A172 (cell line): ENCODE measurements around the gene UPK3BL2. TPM values are rescaled to one million over a fixed set of nuclear protein-coding genes. Genes with fewer than 3 reads are reported as not detected.
"Not testable (repeated sequence)": the region's sequence is repeated elsewhere in the genome, so short reads cannot be mapped to it uniquely, and the experiment has no call there.

ENCODE experiments used
- DNase-seq: peaks from one replicate; pipeline ENCODE4 v3.0.0-alpha.2; 2015; ENCODE audit warnings: low spot score
- total RNA-seq: library from RNA; depleted of rRNA; stranded (reverse); fragments of >200 nt; shearing (Covaris generic); gene quantifications from 2 replicates; pipeline ENCODE4 v1.2.3, GENCODE V29; 2014; rRNA removed

UPK3BL2 gene
- total RNA-seq, result 0.12 and 1.00 TPM in 2 replicates

GRCh38 chr7:102543596-102543995, at the start of gene UPK3BL2:
Gene UPK3BL2 (minus strand): TSS chr7:102543696. CDS start chr7:102543636, 60 bp downstream.
- DNase-seq, result not testable (repeated sequence)

- not testable (repeated sequence) for DNase-seq
Observed at GRCh38 chr7:102592477-102593019, 49.1 kb upstream of the UPK3BL2 start.

- not testable (repeated sequence) for DNase-seq
Observed at GRCh38 chr7:102589857-102590256, 46.4 kb upstream of the UPK3BL2 start.

- not testable (repeated sequence) for DNase-seq
Observed at GRCh38 chr7:102583495-102583894, 40.0 kb upstream of the UPK3BL2 start.

GRCh38 chr7:102581722-102582121, 38.2 kb upstream of the UPK3BL2 start:
- DNase-seq, result not testable (repeated sequence)

- not testable (repeated sequence) for DNase-seq
Observed at GRCh38 chr7:102578486-102578885, 35.0 kb upstream of the UPK3BL2 start.

- not testable (repeated sequence) for DNase-seq
Observed at GRCh38 chr7:102577315-102578240, 34.1 kb upstream of the UPK3BL2 start.

- not testable (repeated sequence) for DNase-seq
Observed at GRCh38 chr7:102576363-102576762, 32.9 kb upstream of the UPK3BL2 start.

GRCh38 chr7:102574607-102575006, 31.1 kb upstream of the UPK3BL2 start:
- not testable (repeated sequence) for DNase-seq

GRCh38 chr7:102572261-102573239, 29.1 kb upstream of the UPK3BL2 start, which contains the start of gene POLR2J3:
Gene POLR2J3 (minus strand): TSS chr7:102572583. CDS start chr7:102572521, 62 bp downstream.
- peak; percentile 85 for DNase-seq

GRCh38 chr7:102568620-102569019, 25.1 kb upstream of the UPK3BL2 start:
- DNase-seq, result not testable (repeated sequence)

GRCh38 chr7:102550808-102551422, 7.4 kb upstream of the UPK3BL2 start, which contains the start of gene SPDYE2:
Gene SPDYE2 (plus strand): TSS chr7:102551226. CDS start chr7:102553256, 2,030 bp downstream.
- not testable (repeated sequence) for DNase-seq

- DNase-seq, result not testable (repeated sequence)
Observed at GRCh38 chr7:102546353-102546752, 2.9 kb upstream of the UPK3BL2 start.

GRCh38 chr7:102545288-102545687, 1.8 kb upstream of the UPK3BL2 start:
- DNase-seq, result not testable (repeated sequence)

- DNase-seq, result not testable (repeated sequence)
Observed at GRCh38 chr7:102544372-102544771, 876 bp upstream of the UPK3BL2 start.

- not testable (repeated sequence) for DNase-seq
Observed at GRCh38 chr7:102542771-102543170, 725 bp downstream of the UPK3BL2 start.

- DNase-seq, result not testable (repeated sequence)
Observed at GRCh38 chr7:102542083-102542482, 1.4 kb downstream of the UPK3BL2 start.

- not testable (repeated sequence) for DNase-seq
Observed at GRCh38 chr7:102540604-102541003, 2.9 kb downstream of the UPK3BL2 start.

GRCh38 chr7:102535062-102535615, 8.4 kb downstream of the UPK3BL2 start:
- not testable (repeated sequence) for DNase-seq

- not testable (repeated sequence) for DNase-seq
Observed at GRCh38 chr7:102532127-102532526, 11.4 kb downstream of the UPK3BL2 start.
